ENCODE measurements around the gene RARRES1. TPM values are rescaled to one million over a fixed set of nuclear protein-coding genes. Genes with fewer than 3 reads are reported as not detected.

RARRES1 gene
- total RNA-seq, 1 experiment from 2014 or later: 0.81 TPM

DNA sequence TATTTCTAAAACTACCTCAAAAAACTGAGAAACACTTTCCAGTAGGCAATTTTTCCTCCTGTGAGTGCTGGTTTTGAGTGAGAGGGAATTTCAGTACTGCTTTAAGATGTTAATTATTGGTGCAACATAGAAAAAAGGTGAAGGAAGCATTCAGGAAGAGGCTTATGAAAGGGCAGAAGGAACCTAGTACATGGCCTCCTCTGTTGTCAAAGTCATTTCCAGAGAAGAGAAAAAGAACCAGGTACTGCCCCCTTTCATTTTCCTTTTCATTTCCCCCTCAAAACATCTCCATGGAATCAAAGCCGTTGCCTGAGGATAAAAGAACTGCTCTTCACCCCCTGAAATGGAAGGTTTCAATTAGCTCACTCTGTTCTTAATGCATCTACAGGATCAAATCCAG lies 19.8 kb downstream of the RARRES1 start:
- H3K36me3 Mint-ChIP-seq (ENCODE audit: insufficient read depth in 1 of 3, low read depth in 3 of 3): peaks cover 0 to 14% (median 0%) of the 10 kb centered on the region in 3 experiments; a peak in 2 of 7 replicates
- no peaks in the 10 kb centered on the region for H3K79me2 ChIP-seq (ENCODE audit: insufficient read depth, low read length)
- no peak overlapping the region for H3K4me3 Mint-ChIP-seq
- peaks cover 15 to 17% of the 10 kb centered on the region in 2 experiments for H3K4me1 Mint-ChIP-seq
- no peak overlapping the region for H3K23ac ChIP-seq (ENCODE audit: insufficient read length, low read depth, low read length)
- H2BK120ac ChIP-seq (ENCODE audit: low read depth, low read length, poor library complexity, severe bottlenecking): no peak overlapping the region
- no peaks in the 10 kb centered on the region for H4K20me1 ChIP-seq (ENCODE audit: control insufficient read depth, insufficient read depth, insufficient read length)
- H2BK20ac ChIP-seq (ENCODE audit: low read depth, low read length, poor library complexity, severe bottlenecking): no peak overlapping the region
- H3K4me2 ChIP-seq (ENCODE audit: insufficient read depth, insufficient read length, low read length): no peak overlapping the region
- no peaks in the 10 kb centered on the region for H3K9me3 Mint-ChIP-seq
- H2AK5ac ChIP-seq (ENCODE audit: insufficient read length, low read length): no peak overlapping the region
- H3K27ac ChIP-seq (ENCODE audit: insufficient read length, low read depth, low read length): no peak overlapping the region
- no CpG with 5 or more reads among the region's 1 CpG for WGBS (ENCODE audit: extremely low coverage, insufficient read length, low lambda C conversion rate)
- H3K27me3 ChIP-seq (ENCODE audit: insufficient read depth, low read length): no peaks in the 10 kb centered on the region
- DNase-seq: no peak
- no peak overlapping the region for H3K56ac ChIP-seq (ENCODE audit: insufficient read length, low read depth, low read length)
- H4K91ac ChIP-seq (ENCODE audit: insufficient read length, low read depth, low read length): no peak overlapping the region
- H3K9ac ChIP-seq (ENCODE audit: extremely low read depth, insufficient read length, low read length): no peak overlapping the region
- H3K27me3 Mint-ChIP-seq (ENCODE audit: low read depth): no peaks in the 10 kb centered on the region
- no peak overlapping the region for H2BK12ac ChIP-seq (ENCODE audit: insufficient read length, low read depth, low read length)
- H2BK5ac ChIP-seq (ENCODE audit: insufficient read length, low read length): no peak overlapping the region
- H4K8ac ChIP-seq (replicated peaks; ENCODE audit: insufficient read length, low read depth, low read length): no peak overlapping the region
- no peaks in the 10 kb centered on the region for H3K4me1 ChIP-seq (ENCODE audit: insufficient read depth, low read length)
- H3K14ac ChIP-seq (ENCODE audit: insufficient read depth, low read length): no peak overlapping the region
- H4K5ac ChIP-seq (ENCODE audit: insufficient read length, low read depth, low read length): no peak overlapping the region
- H3K79me1 ChIP-seq (ENCODE audit: insufficient read depth, low read depth, low read length, poor library complexity, severe bottlenecking): no peaks in the 10 kb centered on the region
- no peak overlapping the region for H2AFZ ChIP-seq (ENCODE audit: low read length)
- no peaks in the 10 kb centered on the region for H3K9me3 ChIP-seq (ENCODE audit: control insufficient read depth, low read depth, low read length)
- no peak overlapping the region for H3K18ac ChIP-seq (ENCODE audit: insufficient read length, low read depth, low read length)
- H2BK15ac ChIP-seq (ENCODE audit: low read depth, low read length): no peak overlapping the region
- no peaks in the 10 kb centered on the region for H3K23me2 ChIP-seq (ENCODE audit: insufficient read length, low read depth, low read length, poor library complexity, severe bottlenecking)
- no peak overlapping the region for H3K27ac Mint-ChIP-seq
- H3K4ac ChIP-seq (ENCODE audit: low read depth, low read length): no peak overlapping the region
- no peak overlapping the region for H3T11ph ChIP-seq (ENCODE audit: low read length)
- TF ChIP-seq, protein P1, sequence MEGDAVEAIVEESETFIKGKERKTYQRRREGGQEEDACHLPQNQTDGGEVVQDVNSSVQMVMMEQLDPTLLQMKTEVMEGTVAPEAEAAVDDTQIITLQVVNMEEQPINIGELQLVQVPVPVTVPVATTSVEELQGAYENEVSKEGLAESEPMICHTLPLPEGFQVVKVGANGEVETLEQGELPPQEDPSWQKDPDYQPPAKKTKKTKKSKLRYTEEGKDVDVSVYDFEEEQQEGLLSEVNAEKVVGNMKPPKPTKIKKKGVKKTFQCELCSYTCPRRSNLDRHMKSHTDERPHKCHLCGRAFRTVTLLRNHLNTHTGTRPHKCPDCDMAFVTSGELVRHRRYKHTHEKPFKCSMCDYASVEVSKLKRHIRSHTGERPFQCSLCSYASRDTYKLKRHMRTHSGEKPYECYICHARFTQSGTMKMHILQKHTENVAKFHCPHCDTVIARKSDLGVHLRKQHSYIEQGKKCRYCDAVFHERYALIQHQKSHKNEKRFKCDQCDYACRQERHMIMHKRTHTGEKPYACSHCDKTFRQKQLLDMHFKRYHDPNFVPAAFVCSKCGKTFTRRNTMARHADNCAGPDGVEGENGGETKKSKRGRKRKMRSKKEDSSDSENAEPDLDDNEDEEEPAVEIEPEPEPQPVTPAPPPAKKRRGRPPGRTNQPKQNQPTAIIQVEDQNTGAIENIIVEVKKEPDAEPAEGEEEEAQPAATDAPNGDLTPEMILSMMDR (conservative IDR thresholded peaks at IDR 0.05): no peak

Data from H9 (cell line).